HepG2 (cell line): ENCODE data around the gene ZXDC. TPM values are rescaled to one million over a fixed set of nuclear protein-coding genes. Genes with fewer than 3 reads are reported as not detected.

Experiments
- AFF4 ChIP-seq: sonication (generic); formaldehyde crosslinking; IDR thresholded peaks from 2 replicates; pipeline ENCODE4 v1.4.0; 2020; ENCODE audit warnings: missing genetic modification reagents
- CTCF ChIP-seq: sonication (generic); formaldehyde crosslinking; IDR thresholded peaks from 2 replicates; pipeline ENCODE4 v1.5.0; 2020; ENCODE audit warnings: mild to moderate bottlenecking, missing genetic modification reagents, moderate library complexity
- EP300 ChIP-seq, 3 experiments: sonication (generic) in 1 of 3; formaldehyde crosslinking in 1 of 3; IDR thresholded peaks; 2 replicates each; pipeline versions ENCODE4 v1.5.1 to v1.6.1; 2011 to 2020; ENCODE audit warnings: low read depth in 2 of 3, low read length in 2 of 3, borderline replicate concordance in 1 of 3, improper control_type of control experiment in 1 of 3, mild to moderate bottlenecking in 1 of 3, missing genetic modification reagents in 1 of 3, moderate library complexity in 1 of 3
- HDAC2 ChIP-seq: sonication (generic); formaldehyde crosslinking; IDR thresholded peaks from 2 replicates; pipeline ENCODE4 v1.4.0; 2020; ENCODE audit warnings: missing genetic modification reagents
- ISX ChIP-seq: sonication (generic); formaldehyde crosslinking; conservative IDR thresholded peaks from 2 replicates; pipeline ENCODE4 v1.5.0; 2020; ENCODE audit warnings: missing genetic modification reagents
- JUND ChIP-seq: sonication (generic); formaldehyde crosslinking; IDR thresholded peaks from 2 replicates; pipeline ENCODE4 v1.8.0; 2022; ENCODE audit warnings: mild to moderate bottlenecking, missing genetic modification reagents
- MBD4 ChIP-seq: IDR thresholded peaks from 2 replicates; pipeline ENCODE4 v1.6.1; 2012; ENCODE audit warnings: low read length, inconsistent platforms, borderline replicate concordance
- NCOA2 ChIP-seq: sonication (generic); formaldehyde crosslinking; IDR thresholded peaks from 2 replicates; pipeline ENCODE4 v1.8.0; 2022; ENCODE audit warnings: inconsistent platforms
- POLR2AphosphoS5 ChIP-seq: IDR thresholded peaks from 2 replicates; pipeline ENCODE4 v1.6.1; 2012; ENCODE audit warnings: low read depth, low read length
- PRMT3 ChIP-seq: sonication (generic); formaldehyde crosslinking; IDR thresholded peaks from 2 replicates; pipeline ENCODE4 v1.8.1; 2022; ENCODE audit warnings: low read depth, mild to moderate bottlenecking, moderate library complexity, missing genetic modification reagents, borderline replicate concordance
- RBAK ChIP-seq: sonication (generic); formaldehyde crosslinking; IDR thresholded peaks from 2 replicates; pipeline ENCODE4 v1.5.1; 2020; ENCODE audit warnings: mild to moderate bottlenecking, missing genetic modification reagents
- RBM39 ChIP-seq: fragments of 200-400 bp; formaldehyde crosslinking; IDR thresholded peaks from one replicate; pipeline ENCODE4 v1.6.1; 2018; ENCODE audit warnings: antibody characterized with exemption, mild to moderate bottlenecking, low read depth, low read length; ENCODE audit not compliant: poor library complexity, severe bottlenecking
- RORA ChIP-seq: sonication (generic); formaldehyde crosslinking; IDR thresholded peaks from 2 replicates; pipeline ENCODE4 v1.5.0; 2020; ENCODE audit warnings: mild to moderate bottlenecking, missing genetic modification reagents, moderate library complexity
- TBP ChIP-seq: sonication (generic); formaldehyde crosslinking; IDR thresholded peaks from 2 replicates; pipeline ENCODE4 v1.5.0; 2020; ENCODE audit warnings: missing genetic modification reagents
- ZBTB38 ChIP-seq: sonication (generic); formaldehyde crosslinking; IDR thresholded peaks from 2 replicates; pipeline ENCODE4 v1.5.1; 2020; ENCODE audit warnings: mild to moderate bottlenecking, missing genetic modification reagents
- ZNF607 ChIP-seq: sonication (generic); formaldehyde crosslinking; IDR thresholded peaks from 2 replicates; pipeline ENCODE4 v1.5.1; 2020; ENCODE audit warnings: missing genetic modification reagents, mild to moderate bottlenecking, borderline replicate concordance
- ZNF619 ChIP-seq: sonication (generic); formaldehyde crosslinking; IDR thresholded peaks from 2 replicates; pipeline ENCODE4 v1.4.0; 2020; ENCODE audit warnings: mild to moderate bottlenecking, missing genetic modification reagents
- ZNF629 ChIP-seq: sonication (generic); formaldehyde crosslinking; conservative IDR thresholded peaks from 2 replicates; pipeline ENCODE4 v1.5.0; 2020; ENCODE audit warnings: missing genetic modification reagents
- ZNF660 ChIP-seq: sonication (generic); formaldehyde crosslinking; IDR thresholded peaks from 2 replicates; pipeline ENCODE4 v1.5.1; 2020; ENCODE audit warnings: mild to moderate bottlenecking, low read depth, missing genetic modification reagents, borderline replicate concordance
- ZNF75D ChIP-seq: sonication (generic); formaldehyde crosslinking; IDR thresholded peaks from 2 replicates; pipeline ENCODE4 v1.8.1; 2023; ENCODE audit warnings: missing genetic modification reagents, mild to moderate bottlenecking, borderline replicate concordance
- ZNF777 ChIP-seq: sonication (generic); formaldehyde crosslinking; IDR thresholded peaks from 2 replicates; pipeline ENCODE4 v1.4.0; 2020; ENCODE audit warnings: missing genetic modification reagents
- ZSCAN12 ChIP-seq: sonication (generic); formaldehyde crosslinking; IDR thresholded peaks from 2 replicates; pipeline ENCODE4 v1.9.0; 2021; ENCODE audit warnings: mild to moderate bottlenecking, missing genetic modification reagents
- ZSCAN25 ChIP-seq: sonication (generic); formaldehyde crosslinking; IDR thresholded peaks from 2 replicates; pipeline ENCODE4 v1.8.0; 2022; ENCODE audit warnings: mild to moderate bottlenecking, missing genetic modification reagents
- polyA plus RNA-seq, 8 experiments: library from polyadenylated mRNA; depleted of rRNA in 3 of 8; stranded (reverse) in 7 of 8; unstranded in 1 of 8; fragments of >200 nt; fragmentation: Illumina TruSeq in 4 of 8; extraction: Trizol in 4 of 8; gene quantifications; 2 replicates each; pipeline versions ENCODE4 v1.2.1 to v1.2.3, GENCODE V29; 2011 to 2016; ENCODE audit warnings: low read depth in 4 of 8, missing spikeins in 1 of 8, mixed read lengths in 1 of 8; ENCODE audit not compliant: insufficient read depth in 1 of 8
- total RNA-seq, 5 experiments: library from RNA; depleted of rRNA; stranded (reverse); fragments of >200 nt; fragmentation: Illumina TruSeq; extraction: Trizol; gene quantifications; 2 replicates each; pipeline ENCODE4 v1.2.3, GENCODE V29; 2016; ENCODE audit warnings: low read depth in 1 of 5
- TF ChIP-seq, protein P1 (sequence below): sonication (generic); formaldehyde crosslinking; IDR thresholded peaks from 2 replicates; pipeline ENCODE4 v1.5.0; 2020; ENCODE audit warnings: missing genetic modification reagents

Gene ZXDC
- total and polyA plus RNA-seq, 2 of the 13 experiments (the other 11 are each of a cell fraction or from before 2014, with no cell fraction given) = 17.6 to 21.2 TPM

- TF ChIP-seq ZNF75D (CRISPR knock-in tag) (no peak), MBD4 (no peak), ZNF629 (no peak), ZNF619 (no peak), ZSCAN25 (CRISPR knock-in tag) (peak; percentile 91), PRMT3 (CRISPR knock-in tag) (no peak), ISX (CRISPR knock-in tag) (no peak), ZNF660 (CRISPR knock-in tag) (no peak), ZSCAN12 (CRISPR knock-in tag) (no peak), RBM39 (no peak), AFF4 (CRISPR knock-in tag) (no peak), NCOA2 (CRISPR knock-in tag) (no peak), POLR2AphosphoS5 (peak; percentile 62), EP300 (IDR thresholded peaks at IDR 0.05; ENCODE audit: low read depth in 2 of 2, low read length in 2 of 2) (no peak), EP300 (CRISPR knock-in tag; IDR thresholded peaks at IDR 0.05; ENCODE audit: borderline replicate concordance) (no peak), CTCF (CRISPR knock-in tag) (no peak), HDAC2 (CRISPR knock-in tag) (no peak), ZNF777 (CRISPR knock-in tag) (no peak), ZNF607 (no peak), RORA (CRISPR knock-in tag) (no peak), TBP (CRISPR knock-in tag) (no peak), JUND (CRISPR knock-in tag) (0 out of 2 replicates have a peak, but pooled peaks have one; percentile 19), RBAK (CRISPR knock-in tag) (no peak), ZBTB38 (CRISPR knock-in tag) (peak; percentile 59; the same call in 1 of the 2 replicates)
- TF ChIP-seq, protein P1, sequence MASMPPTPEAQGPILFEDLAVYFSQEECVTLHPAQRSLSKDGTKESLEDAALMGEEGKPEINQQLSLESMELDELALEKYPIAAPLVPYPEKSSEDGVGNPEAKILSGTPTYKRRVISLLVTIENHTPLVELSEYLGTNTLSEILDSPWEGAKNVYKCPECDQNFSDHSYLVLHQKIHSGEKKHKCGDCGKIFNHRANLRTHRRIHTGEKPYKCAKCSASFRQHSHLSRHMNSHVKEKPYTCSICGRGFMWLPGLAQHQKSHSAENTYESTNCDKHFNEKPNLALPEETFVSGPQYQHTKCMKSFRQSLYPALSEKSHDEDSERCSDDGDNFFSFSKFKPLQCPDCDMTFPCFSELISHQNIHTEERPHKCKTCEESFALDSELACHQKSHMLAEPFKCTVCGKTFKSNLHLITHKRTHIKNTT (CRISPR knock-in tag) = no peak
Observed at GRCh38 chr3:126476166-126477060, 722 bp upstream of the ZXDC start (continued).
